GM19023 (cell line): ENCODE measurements around the gene MCOLN1.
"Not testable (repeated sequence)": the region's sequence is repeated elsewhere in the genome, so short reads cannot be mapped to it uniquely, and the experiment has no call there.

Source experiments
- ATAC-seq: cut with Tn5 transposase; IDR thresholded peaks from one replicate; pipeline ENCODE4 v1.9.1; 2021; ENCODE audit warnings: mild to moderate bottlenecking, moderate library complexity; ENCODE audit not compliant: unreplicated experiment

MCOLN1 gene

DNA sequence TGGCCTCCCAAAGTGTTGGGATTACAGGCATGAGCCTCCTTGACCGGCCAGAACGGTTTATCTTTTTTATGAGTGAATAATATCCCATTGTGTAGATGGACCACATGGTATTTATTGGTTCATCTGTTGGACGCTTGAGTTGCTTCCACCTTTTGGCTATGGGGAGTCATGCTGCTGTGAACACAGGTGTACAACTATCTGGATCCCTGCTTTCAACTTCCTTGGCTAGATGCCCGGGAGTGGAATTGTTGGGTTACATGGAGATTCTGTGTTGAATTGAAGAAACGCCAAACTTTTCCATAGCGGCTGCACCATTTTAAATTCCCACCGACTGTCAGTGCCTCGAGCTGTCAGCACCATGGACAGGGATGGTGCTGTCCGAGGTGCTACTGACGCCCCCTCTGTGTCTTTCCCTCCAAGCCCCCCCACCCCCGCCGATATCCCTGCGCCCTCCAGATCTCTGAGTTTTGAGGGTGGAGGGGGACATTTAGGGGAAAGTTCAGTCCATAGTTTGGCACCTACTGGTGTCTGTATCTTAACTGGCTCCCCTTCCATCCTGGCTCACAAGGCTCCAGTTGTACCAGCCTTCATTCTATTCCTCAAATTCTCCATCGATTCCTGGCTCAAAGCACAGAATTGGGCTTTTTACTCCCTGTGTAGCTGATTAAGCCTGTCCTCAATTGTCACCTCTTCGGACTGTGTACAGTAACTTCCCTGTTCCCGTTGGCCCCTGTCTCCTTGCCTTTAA, 40.4 kb downstream of the MCOLN1 start:
- no peak for ATAC-seq

- ATAC-seq = no peak
These were observed 42.4 kb downstream of the MCOLN1 start for GRCh38 chr19:7564866-7565265.

DNA sequence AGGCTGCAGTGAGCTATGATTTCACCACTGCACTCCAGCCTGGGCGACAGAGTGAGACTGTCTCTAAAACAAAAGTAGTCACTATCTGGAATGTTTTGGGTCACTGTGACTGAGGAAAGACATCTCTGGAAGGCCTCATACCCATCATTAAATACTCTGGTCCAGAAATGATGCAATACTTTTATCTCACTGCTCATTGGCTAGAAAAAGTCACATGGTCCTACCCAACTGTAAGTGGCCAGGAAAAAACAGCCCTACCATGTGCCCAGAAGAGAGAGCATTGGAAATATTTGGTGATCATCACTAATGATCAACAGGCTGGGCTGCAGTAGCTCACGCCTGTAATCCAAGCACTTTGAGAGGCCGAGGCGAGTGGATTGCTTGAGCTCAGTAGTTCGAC, 42.9 kb downstream of the MCOLN1 start:
- no peak for ATAC-seq

DNA sequence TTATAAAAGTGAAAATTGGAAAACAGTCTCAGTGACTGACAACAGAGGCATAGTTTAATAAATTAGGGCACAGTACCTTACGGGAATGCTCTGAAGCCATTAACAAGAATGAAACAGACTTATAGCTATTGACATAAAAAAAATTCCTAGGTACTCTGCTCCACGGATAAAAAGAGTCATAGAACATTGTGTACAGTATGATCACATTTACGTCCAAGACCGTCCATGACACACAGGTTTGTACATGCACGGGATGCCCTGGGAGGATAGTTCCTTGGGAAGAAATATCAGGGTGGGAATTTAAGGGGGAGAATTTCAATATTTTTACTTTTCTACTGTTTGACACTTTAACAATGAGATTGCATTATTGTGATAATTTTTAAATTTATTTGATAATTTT, 48.3 kb downstream of the MCOLN1 start:
- no peak for ATAC-seq

DNA sequence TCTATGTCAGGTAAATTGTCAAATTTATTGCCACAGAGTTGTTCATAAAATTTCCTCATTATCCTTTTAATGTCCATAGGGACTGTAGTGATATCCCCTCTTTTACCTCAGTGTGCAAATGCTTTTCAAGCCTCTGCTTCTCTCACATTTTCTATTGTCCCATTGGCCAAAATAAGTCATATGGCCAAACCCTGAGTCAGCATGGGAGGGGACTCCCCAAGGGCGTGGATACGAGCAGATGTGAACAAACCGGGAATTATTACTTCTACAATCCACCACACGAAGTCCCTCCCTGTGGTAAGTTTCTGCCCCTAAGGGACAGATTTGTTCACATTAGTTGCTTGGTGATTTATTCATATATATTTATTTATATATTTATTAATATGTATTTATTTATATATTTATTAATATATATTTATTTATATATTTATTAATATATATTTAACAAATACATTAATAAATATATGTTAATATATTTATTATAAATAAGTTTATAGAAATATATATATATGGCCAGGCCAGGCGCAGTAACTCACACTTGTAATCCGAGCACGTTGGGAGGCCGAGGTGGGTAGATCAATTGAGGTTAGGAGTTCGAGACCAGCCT, 53.1 kb downstream of the MCOLN1 start:
- no peak for ATAC-seq

DNA sequence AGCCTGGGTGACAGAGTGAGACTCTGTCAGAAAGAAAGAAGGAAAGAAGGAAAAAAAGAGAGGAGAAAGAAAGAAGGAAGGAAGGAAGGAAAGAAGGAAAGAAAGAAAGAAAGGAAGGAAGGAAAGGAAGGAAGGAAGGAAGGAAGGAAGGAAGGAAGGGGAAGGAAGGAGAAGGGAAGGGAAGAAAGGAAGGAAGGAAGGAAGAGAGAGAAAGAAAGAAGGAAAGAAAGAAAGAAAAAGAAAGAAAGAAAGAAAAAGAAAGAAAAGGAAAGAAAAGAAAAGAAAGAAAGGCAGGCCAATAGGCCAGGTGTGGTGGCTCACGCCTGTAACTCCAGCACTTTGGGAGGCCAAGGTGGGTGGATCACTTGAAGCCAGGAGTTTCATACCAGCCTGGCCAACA, 55.0 kb downstream of the MCOLN1 start:
- not testable (repeated sequence) for ATAC-seq

DNA sequence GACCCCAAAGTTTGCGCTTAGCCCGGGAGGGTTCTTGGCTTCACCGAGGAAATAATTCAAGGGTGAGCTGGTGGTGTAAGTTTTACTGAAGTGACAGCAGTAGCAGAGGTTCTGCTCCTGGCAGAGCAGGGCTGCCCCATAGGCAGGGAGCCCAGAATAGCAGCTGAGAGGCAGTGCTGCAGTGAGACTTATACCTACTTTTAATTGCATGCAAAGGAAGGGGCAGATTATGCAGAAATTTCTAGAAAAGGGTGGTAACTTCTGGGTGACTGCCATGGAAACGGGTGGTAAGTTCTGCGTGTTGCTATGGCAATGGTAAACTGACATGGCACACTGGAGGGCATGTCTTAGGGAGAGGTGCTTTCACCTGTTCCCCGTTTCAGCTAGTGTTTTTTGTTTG, 55.7 kb downstream of the MCOLN1 start:
- no peak for ATAC-seq

DNA sequence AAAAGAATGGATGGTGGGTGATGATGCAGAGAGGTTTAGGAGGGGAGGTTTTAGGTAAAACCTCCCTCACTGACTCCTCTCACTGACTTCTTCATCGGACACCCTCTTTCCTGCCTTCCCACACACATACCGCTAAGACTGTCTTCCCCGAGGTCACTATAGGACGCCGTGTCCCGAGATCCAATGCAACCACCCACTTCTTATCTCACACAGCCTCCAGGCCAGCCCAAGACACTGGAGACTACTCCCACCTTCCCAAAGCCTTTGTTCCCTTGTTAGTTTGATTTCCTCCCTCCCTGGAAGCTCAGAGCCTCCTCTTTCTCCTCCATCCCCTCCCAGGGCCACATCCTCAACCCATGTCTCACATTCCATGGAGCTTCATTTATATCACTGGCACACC, 56.8 kb downstream of the MCOLN1 start:
- no peak for ATAC-seq

DNA sequence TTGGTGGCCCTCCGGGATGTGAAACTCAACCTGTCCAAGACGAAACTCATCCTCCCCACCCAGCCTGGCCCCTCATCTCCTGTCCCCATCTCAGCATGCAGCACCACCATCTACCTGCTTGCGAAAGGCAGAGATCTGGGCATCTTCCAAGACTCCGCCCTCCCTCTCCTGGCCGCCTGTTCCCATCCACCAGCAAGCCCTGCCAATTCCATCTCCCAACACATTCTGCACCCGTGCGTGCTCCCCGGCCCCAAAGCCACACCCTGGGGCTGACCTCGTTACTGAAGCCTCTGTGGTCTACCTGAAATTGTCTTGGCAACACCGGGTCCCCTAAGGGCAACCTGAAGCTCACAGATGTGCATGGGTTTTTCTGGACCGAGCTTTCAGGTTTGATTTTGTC, 60.0 kb downstream of the MCOLN1 start:
- ATAC-seq = no peak
